ENCODE data around the gene PSMA6.

GRCh38 chr14:35258420-35258819, 33.8 kb upstream of the PSMA6 start:
- TF ChIP-seq, protein P1, sequence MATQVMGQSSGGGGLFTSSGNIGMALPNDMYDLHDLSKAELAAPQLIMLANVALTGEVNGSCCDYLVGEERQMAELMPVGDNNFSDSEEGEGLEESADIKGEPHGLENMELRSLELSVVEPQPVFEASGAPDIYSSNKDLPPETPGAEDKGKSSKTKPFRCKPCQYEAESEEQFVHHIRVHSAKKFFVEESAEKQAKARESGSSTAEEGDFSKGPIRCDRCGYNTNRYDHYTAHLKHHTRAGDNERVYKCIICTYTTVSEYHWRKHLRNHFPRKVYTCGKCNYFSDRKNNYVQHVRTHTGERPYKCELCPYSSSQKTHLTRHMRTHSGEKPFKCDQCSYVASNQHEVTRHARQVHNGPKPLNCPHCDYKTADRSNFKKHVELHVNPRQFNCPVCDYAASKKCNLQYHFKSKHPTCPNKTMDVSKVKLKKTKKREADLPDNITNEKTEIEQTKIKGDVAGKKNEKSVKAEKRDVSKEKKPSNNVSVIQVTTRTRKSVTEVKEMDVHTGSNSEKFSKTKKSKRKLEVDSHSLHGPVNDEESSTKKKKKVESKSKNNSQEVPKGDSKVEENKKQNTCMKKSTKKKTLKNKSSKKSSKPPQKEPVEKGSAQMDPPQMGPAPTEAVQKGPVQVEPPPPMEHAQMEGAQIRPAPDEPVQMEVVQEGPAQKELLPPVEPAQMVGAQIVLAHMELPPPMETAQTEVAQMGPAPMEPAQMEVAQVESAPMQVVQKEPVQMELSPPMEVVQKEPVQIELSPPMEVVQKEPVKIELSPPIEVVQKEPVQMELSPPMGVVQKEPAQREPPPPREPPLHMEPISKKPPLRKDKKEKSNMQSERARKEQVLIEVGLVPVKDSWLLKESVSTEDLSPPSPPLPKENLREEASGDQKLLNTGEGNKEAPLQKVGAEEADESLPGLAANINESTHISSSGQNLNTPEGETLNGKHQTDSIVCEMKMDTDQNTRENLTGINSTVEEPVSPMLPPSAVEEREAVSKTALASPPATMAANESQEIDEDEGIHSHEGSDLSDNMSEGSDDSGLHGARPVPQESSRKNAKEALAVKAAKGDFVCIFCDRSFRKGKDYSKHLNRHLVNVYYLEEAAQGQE (IDR thresholded peaks at IDR 0.05) = no peak
- TF ChIP-seq BCL3 (IDR thresholded peaks at IDR 0.05) = no peak
- TF ChIP-seq CHD2 (IDR thresholded peaks at IDR 0.05; ENCODE audit: low read length, partially characterized antibody) = no peak
- TF ChIP-seq, protein P2, sequence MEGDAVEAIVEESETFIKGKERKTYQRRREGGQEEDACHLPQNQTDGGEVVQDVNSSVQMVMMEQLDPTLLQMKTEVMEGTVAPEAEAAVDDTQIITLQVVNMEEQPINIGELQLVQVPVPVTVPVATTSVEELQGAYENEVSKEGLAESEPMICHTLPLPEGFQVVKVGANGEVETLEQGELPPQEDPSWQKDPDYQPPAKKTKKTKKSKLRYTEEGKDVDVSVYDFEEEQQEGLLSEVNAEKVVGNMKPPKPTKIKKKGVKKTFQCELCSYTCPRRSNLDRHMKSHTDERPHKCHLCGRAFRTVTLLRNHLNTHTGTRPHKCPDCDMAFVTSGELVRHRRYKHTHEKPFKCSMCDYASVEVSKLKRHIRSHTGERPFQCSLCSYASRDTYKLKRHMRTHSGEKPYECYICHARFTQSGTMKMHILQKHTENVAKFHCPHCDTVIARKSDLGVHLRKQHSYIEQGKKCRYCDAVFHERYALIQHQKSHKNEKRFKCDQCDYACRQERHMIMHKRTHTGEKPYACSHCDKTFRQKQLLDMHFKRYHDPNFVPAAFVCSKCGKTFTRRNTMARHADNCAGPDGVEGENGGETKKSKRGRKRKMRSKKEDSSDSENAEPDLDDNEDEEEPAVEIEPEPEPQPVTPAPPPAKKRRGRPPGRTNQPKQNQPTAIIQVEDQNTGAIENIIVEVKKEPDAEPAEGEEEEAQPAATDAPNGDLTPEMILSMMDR (IDR thresholded peaks at IDR 0.05) = no peak

Measured in A549 (cell line).